HG02623 (cell line): ENCODE data around the gene ZCCHC24.

Experiments
- ATAC-seq: cut with Tn5 transposase; IDR thresholded peaks from one replicate; pipeline ENCODE4 v1.9.1; 2021; ENCODE audit warnings: moderate library complexity; ENCODE audit not compliant: unreplicated experiment

The ZCCHC24 gene

DNA sequence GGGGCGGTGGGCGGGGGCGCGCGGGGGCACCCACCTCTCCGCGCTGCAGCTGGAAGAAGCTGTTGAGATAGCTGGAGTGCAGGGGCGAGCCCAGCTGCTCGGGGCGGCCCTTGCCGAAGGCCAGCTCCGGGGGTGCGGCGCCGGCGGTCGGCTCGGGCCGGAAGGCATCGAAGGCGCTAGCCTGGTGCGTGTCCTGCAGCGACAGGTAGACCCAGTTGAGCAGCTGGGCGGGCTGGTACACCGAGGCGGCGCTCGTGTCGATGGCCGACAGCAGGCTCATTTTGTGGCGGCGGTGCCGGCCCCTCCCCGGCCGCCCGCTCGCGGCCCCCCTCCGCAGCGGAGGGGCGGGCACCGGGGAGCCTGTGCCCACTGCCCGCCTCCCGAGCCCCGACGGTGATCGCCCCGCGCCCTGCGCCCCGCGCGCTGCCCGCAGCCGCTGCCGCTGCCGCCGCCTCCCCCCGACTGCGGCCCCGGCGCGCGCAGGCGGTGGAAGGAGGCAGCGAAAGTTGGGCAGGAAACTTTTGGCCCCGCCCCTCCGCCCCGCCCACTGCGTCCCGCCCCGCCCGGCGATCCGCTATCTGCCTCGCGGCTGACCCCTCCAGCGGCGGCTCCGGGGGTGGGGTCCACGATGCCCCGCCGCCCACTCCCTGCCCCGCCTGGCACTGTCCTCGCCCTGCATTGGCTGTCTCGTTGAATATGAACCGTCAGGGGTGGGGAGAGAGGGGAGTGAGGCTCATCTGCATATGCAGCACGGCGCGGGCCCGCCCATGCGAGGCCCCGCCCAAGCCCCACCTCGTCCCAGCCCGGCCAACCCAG, at the start of gene ZCCHC24:
Gene ZCCHC24, minus strand, starts transcription at position 464 of the 816 bp plus-strand sequence. Its CDS starts 184 bp downstream, at position 280.
- peak; percentile 93 for ATAC-seq

DNA sequence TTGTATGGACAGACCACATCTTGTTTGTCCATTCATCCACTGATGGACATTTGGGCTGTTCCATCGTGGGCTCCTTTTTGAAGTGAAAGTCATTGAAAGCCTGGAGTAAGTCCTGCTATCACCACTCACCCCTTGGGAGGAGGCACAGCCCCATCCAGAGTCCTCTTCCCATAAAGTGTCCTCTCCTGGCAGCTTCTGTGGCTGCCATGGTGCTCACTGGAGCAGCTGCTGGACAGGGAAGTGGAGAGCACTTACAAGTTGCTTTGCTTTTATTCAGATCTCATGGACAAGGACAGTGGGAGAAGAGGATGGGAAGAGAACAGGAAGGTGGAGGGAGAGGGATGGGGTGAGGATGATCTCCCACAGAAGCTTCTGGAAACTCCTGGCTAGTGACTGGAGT, 48.4 kb upstream of the ZCCHC24 start:
- no peak for ATAC-seq

DNA sequence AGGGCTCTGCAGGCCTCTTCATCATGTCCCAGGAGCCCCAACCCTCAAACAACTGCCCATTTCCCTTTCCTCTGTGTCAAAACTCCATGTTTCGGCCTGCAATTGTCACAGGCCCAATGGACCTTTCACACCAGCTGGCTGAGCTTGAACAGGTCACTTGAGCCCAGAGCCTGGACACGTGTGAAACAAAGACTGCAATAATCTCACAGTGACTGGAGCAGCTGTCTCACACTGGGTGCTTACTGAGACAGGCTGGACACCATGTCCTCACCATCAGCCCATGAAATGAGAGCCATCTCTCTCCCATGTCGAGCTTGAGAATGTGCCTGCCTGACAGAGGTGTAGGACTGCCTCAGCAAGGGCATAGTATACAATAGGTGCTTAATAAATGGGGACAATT, 47.4 kb upstream of the ZCCHC24 start:
- ATAC-seq = no peak

DNA sequence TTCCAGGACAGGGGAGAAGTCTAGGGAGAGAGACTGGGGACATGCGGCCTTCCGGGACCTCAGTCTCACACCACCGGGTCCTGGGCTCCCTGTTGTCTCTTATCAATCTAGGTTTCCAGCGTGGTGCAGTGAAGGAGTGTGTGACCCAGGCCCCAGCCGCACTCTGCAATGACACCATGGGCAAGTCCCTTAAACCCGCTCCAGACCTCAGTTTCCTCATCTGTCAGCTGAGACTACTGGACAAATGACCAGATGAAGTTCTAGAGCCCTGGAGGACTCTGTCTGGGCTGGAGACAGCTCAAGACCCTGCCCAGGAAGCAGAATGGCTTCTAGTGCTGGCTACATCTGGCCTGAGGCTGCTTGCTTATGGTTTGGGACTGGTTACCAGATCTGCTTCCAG, 46.8 kb upstream of the ZCCHC24 start:
- no peak for ATAC-seq

DNA sequence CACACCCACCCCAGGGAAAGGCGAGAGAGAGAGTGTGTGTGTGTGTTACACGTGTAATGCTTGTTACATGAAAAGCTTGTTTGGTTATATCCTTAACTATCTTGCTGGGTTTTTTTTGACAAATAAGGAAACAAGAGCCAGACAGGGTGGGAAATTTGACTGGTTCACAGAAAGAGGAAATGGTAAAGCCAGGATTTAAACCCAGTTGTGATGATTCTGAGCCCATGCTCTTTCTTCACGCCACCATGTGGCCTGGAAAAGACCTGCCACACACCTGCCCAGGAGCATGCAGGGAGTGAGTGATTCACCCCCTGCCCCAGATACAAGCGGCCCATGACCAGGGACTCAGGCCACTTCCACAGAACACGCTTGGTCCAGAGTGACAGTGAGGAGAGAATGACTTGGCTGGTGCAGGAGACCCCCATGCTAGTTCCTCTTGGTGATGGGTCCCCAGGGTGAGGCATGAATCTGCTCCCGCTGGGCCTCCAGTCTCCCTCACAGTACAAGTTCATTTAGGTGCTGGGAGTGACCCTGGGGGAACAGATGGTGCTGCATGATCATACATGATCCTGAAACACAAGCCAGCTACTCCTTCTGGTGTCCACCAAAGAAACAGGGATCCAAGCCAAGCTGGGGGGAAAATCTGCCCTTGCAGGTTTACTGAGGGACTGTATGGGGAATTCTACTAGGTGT, 45.9 kb upstream of the ZCCHC24 start:
- ATAC-seq = no peak

DNA sequence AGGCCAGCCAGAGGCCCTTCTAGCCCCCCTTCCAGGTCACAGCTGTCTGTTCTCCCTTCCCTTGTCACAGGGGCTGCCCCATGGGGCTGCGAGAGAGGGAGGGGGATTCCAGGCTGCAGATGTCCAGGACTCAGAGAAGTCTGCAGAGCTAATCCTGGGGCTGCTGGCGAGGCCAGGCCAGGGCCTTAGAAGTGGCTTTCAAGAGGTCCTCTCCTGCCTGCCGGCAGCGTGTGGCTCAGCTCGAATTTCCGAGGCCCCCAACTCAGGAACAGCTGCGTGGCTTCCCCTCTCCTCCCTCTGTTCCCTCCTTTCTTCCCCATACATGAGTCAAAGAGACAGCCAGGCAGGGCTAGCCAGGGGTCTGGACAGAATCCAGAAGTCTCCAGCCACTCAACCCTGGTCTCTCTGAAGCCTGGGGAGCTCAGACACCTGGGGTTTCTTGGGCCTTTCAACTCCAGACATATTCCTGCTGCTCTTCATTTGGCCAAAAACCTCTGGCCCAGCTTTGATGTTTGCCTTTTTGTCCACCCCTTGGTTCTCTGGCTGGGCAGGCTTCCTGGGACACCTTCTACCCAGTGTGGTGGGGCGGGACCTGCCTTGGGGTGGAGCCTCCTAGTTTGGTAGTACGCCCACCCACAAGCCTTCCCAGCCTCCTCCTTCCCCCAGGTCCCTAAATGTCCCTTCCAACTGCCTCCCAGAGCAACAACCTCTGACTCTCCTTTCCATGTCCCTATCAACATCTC, 45.1 kb upstream of the ZCCHC24 start:
- no peak for ATAC-seq

DNA sequence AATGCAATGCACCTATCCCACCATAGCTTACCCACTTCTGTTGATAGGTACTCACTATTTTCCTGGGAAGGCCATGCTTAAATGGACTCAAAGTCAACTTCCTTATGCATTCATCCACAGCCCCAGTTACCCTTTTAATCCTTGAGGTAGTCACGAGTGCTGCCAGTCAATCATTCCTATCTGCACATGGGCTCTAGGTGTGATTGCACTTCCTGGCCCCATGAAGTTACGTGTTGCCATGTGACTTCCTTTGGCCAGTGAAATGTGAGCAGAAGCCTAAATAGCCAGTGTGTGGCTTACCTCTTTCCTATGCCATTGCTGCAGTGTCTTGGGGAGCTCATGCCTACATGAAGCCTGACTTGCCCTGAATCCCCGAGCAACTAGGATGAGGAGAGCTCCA, 43.4 kb upstream of the ZCCHC24 start:
- ATAC-seq = no peak

DNA sequence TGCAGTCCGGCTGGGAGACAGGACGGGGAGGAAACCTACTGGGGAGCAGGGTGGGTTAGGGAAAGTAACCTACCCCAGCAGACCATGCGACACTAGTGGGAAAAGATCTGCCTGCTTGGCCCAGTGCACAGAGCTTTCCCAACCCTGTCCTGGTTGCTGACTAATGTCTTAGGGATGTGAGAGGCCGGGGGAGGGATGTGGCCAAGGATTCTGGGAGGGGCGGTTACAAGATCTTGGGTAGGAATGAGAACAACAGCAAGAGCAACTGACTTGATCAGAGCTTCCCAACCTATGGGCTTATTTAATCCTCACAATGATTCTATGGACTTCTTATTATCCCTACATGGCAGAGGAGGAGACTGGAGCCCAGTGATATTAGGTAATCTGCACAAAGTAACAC, 42.9 kb upstream of the ZCCHC24 start:
- ATAC-seq = no peak

DNA sequence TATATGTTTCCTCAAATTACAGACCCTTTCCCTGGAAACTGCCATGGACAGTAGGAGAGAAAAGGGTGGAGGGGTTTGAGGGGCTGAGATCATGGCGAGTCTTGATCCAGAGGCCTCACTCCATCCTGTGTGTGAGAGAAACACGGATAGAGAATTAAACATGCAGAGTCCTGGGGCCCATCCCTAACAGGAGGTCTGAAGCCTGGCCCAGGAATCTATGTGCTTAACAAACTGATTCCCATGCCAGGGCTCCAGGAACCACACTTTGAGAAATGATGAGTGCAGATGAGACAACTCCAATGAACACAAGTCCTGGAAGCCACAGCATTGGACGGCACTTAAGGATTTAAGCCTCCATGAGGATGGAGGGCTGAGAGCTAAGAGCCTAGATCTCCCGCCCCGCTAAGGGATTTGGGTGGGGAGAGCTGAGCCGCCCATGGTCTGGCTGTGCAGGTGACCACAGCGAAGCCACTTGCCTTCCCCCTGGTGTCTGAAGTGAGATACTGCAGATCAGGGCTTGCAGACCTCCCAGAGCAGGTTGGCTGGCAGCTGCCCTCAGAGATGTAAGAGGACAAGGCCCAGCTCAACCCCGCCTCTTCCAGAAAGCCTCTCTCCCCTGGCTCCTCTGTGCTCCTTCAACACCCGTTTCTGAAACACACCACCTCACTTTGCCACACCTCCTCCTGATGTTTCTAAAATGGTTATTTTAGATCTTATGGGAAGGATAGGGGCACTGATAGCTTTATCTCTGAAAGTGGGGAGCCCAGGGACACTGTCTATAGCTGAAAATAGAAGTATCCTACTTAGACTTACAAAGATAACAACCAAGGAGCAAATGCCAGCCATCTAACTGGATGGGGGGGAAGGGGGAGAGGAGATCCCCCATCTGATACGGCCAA, 42.1 kb upstream of the ZCCHC24 start:
- no peak for ATAC-seq

DNA sequence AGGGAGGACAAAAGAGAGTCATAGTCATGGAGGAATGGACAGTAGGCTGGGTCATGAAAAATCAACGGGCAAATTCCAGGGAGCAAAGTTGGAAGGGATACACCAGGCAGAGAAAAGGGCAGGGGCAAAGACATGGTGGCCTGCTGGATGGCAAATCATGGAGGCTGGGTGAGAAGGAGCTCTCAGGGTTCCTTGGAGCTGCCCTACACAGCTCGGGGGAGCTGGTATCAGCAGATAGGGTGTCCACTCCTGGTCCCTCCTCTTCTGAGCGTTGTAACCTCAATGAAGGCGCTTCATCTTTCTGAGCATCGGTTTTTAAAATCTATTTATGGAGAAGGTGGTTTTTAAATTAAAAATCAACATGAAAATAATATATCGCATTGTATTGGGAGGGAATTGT, 39.1 kb upstream of the ZCCHC24 start:
- no peak for ATAC-seq

DNA sequence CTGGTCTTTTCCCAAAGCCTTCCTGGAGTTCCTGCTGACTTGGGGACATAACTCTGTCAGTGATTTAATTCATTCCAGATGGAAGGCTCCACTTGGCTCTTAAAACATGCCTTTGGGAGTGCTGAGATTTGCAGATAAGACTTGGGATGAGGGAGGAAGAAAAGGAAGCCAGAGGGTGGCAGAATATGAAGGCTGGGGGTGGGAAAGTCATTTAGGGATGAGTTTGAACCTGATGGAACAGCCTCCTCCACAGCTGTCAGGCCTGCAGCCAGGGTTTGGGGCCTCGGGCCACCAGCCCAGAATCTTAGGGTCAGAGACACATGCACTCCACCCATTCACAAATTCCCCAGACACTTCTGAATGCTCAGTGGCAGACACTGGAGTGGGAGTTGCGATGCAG, 38.5 kb upstream of the ZCCHC24 start:
- ATAC-seq = no peak

DNA sequence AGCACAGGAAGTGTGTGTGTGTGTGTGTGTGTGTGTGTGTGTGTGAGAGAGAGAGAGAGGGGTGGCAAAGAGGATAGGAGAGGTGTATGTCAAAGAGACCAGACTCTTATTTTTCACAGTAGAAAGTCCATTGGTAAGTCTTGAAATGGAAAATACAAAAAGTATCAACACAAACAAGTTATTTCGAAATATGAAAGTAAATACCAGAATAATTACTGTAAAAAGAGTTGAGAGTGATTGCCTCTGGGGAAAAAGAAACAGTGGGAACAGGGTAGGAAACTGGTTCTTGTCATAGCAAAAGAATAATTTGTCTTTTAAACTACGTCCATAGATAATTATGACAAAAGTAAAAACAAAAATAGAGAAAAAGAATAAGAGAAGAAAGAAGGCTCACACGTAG, 37.9 kb upstream of the ZCCHC24 start:
- ATAC-seq = no peak

DNA sequence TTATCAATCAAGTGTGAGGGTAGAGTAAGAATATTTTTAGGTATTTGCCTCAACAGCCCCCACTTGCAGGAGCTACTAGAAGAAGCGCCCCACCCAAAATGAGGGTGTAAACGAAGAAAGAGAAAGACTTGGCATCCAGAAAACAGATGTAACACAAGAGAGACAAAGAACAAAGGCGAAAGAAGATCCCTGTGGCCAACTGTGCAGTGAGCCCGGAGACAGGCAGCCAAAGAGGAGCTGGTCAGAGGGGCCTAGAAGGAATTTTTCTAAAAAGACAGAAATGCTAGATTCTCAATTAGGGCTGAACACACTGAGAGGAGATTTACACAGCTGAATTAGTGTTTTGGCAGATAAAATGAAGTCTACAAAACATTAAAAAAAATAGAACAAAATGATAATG, 37.3 kb upstream of the ZCCHC24 start:
- no peak for ATAC-seq

DNA sequence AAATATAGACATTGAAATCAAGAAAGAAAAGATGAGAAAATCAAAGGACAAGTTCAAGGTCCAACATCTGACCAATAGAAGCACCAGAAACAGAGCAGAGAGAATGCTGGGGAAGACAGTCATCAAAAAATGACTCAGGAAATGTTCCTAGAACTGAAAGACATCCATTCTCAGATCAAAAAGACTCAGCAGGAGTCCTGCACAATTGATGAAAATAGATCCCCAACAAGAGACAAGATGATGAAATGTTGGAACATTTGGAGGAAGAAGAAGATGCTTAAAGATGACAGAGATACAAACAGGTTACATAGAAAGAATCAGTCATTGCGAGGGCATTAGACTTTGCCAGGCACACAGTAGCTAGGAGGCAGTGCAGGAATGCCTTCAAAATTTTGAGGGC, 36.9 kb upstream of the ZCCHC24 start:
- ATAC-seq = no peak

DNA sequence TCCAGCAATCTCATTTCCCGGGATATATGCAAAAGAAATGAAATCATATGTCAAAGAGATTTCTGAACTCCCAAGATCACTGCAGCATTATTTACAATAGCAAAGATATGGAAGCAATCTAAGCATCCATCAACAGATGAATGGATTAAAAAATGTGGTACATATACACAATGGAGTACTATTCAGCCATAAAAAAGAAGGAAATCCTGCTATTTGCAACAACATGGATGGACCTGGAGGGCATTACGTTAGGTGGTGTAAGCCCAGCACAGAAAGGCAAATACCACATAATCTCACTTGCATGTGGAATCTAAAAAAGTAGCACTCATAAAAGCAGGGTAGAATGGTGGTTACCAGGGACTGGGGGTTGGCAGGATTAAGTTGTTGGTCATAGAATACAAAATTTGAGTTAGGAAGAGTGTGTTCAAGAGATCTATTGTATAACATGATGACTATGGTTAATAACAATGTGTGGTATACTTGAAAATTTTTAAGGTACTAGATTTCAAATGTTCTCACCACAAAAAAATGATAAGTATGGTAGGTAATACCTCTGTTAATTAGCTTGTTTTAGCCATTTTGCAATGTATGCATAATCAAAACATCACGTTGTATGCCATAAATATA, 34.0 kb upstream of the ZCCHC24 start:
- no peak for ATAC-seq

DNA sequence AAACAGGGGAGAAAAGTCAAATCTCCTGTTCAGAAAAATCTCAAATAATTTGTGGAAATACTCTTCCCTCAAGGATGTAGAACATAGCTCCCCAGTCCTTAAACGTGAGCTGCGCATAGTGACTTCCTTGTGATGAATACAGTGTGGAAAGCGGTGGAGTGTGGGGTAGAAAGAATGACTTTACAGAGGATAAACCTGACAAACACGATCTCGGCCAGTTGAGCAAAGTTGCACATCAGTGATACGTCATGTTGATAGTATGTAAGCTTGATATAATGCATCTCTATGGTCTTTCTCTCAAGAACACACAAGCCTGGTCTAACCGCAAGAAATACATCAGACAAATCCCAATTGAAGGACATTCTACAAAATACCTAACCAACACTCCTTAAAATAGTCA, 32.0 kb upstream of the ZCCHC24 start:
- no peak for ATAC-seq

DNA sequence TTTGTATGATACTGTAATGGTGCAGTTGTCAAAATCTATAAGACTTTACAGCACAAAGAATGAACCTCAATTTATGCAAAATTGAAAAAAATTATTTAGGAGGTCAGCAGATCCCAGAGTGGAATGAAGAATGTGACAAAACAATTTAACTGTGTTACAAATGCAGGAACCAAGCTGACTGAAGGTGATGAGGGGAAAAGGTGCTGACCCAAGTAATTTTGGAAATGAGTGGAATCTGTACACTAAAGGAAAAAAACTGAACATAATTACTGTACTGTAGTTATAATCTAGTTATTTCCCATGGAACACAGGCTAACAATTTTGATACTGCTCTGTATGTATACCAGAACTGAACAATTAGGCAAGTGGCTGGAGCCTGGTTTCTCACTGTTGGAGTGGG, 31.2 kb upstream of the ZCCHC24 start:
- ATAC-seq = no peak

DNA sequence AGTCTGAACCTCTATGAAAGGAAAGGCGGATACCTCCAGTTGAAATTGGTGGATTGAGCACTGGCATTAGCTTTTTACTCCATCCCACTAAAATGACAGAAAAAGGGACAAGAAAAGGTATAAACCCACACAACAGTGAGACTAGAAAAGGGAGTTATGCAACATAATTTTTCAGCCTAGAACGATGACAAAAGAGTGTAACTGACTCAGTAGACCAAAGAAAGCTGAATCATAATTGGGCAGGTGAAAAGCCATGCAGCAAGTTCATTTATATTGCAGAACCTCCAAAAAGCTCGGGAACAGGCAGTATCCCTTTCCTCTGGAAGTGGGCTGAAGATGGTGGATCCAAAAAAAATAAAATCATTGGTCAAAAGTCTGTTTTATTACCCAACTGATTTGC, 30.5 kb upstream of the ZCCHC24 start:
- no peak for ATAC-seq

DNA sequence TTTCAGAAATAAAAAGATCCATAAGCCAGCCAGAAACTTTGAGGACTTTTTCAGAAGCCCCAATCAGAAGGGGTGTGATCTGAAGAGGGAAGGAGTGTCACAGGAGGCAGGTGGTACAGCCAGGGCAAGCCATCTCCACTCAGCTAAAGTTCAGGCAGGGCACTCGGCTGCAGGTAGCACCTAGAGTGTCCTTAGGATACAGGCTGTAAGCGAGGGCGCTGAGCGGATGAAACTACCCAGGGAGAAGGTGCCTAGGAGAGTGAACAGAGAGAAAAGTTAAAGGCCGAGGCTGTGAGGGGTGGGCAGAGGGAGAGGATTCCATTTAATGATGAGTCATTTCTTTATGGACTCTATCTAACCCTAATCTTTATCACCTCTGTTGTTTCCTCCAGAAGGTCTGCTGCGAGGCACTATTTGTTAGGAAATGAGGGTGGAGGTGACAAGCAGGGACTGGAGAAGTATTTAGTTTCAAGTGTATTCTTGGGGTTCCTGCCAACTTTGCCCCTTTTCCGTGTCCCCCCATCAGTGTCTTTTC, 29.8 kb upstream of the ZCCHC24 start:
- ATAC-seq = no peak

DNA sequence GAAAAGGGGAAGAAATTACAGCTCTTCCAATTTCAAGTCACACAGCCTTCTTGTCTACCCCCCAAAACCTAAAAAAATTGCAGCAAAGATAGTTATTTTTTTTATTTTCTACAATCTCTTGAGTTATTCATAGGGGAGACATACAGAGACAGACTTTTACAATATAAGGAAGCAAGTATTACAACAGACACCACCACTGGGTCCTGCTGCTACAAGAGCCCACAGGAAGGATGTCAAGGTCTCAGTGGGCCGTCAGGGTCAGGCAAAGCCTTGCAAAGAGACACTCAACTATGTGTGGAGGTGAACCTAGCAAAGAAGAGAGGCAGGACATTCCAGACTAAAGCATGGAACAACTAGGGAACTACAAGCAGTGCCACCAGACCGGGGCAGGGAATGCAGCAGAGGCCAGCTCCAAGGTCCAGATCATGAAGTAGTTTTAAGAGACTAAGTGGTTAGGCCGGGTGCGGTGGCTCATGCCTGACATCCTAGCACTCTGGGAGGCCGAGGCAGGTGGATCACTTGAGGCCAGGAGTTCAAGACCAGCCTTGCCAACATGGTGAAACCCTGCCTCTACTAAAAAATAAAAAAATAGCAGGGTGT, 28.2 kb upstream of the ZCCHC24 start:
- no peak for ATAC-seq
